ENCODE measurements around the gene LRPPRC. TPM values are rescaled to one million over a fixed set of nuclear protein-coding genes. Genes with fewer than 3 reads are reported as not detected.

LRPPRC gene
- total RNA-seq, 1 donor from 2014 or later, result 214 TPM

- Histone ChIP-seq H3K4me2 (no peak overlapping the region), H3K4me3 (no peak overlapping the region), H3K9ac (no peak overlapping the region), H3K27ac (no peak overlapping the region), H3K79me2 (ENCODE audit: low read depth) (no peaks in the 10 kb centered on the region), H2AFZ (replicated peaks) (peak overlapping the region; percentile 54), H3F3A (ENCODE audit: low read depth) (peaks cover 14% of the 10 kb centered on the region), H3K36me3 (no peaks in the 10 kb centered on the region), H4K20me1 (ENCODE audit: low read depth) (no peaks in the 10 kb centered on the region), H3K4me1 (peaks cover 20% of the 10 kb centered on the region), H3K9me3 (ENCODE audit: low read depth) (no peaks in the 10 kb centered on the region), H3K27me3 (no peaks in the 10 kb centered on the region)
- DNase-seq (ENCODE audit: low spot score), result no peak
- H3K9me3 Mint-ChIP-seq, result no peaks in the 10 kb centered on the region
- TF ChIP-seq EZH2phosphoT487 (IDR thresholded peaks at IDR 0.05) (no peak), CTCF (IDR thresholded peaks at IDR 0.05) (no peak), EZH2 (IDR thresholded peaks at IDR 0.05) (no peak)
- no peaks in the 10 kb centered on the region for H3K36me3 Mint-ChIP-seq
- peaks cover 4% of the 10 kb centered on the region for H3K27me3 Mint-ChIP-seq (ENCODE audit: insufficient read depth, low read depth)
- H3K4me3 Mint-ChIP-seq, result no peak overlapping the region
- H3K27ac Mint-ChIP-seq, result no peak overlapping the region
- H3K4me1 Mint-ChIP-seq, result peaks cover 23% of the 10 kb centered on the region
Measured at GRCh38 chr2:44040365-44040764, 44.6 kb upstream of the LRPPRC start.

- Histone ChIP-seq H3K9ac (no peak overlapping the region), H3K27me3 (no peaks in the 10 kb centered on the region), H3K4me3 (no peak overlapping the region), H3K4me1 (peaks cover 20% of the 10 kb centered on the region), H3F3A (ENCODE audit: low read depth) (peaks cover 14% of the 10 kb centered on the region), H4K20me1 (ENCODE audit: low read depth) (no peaks in the 10 kb centered on the region), H3K36me3 (no peaks in the 10 kb centered on the region), H3K4me2 (peak overlapping the region; percentile 70), H3K9me3 (ENCODE audit: low read depth) (no peaks in the 10 kb centered on the region), H3K79me2 (ENCODE audit: low read depth) (no peaks in the 10 kb centered on the region), H3K27ac (peak overlapping the region; percentile 46), H2AFZ (replicated peaks) (no peak overlapping the region)
- Mint-ChIP-seq H3K4me3 (no peak overlapping the region), H3K4me1 (peaks cover 23% of the 10 kb centered on the region), H3K27me3 (ENCODE audit: insufficient read depth, low read depth) (peaks cover 6% of the 10 kb centered on the region), H3K9me3 (no peaks in the 10 kb centered on the region), H3K36me3 (no peaks in the 10 kb centered on the region), H3K27ac (no peak overlapping the region)
- DNase-seq (ENCODE audit: low spot score), result peak; percentile 70
- TF ChIP-seq EZH2phosphoT487 (IDR thresholded peaks at IDR 0.05), result no peak
- TF ChIP-seq EZH2 (IDR thresholded peaks at IDR 0.05), result no peak
- no peak for TF ChIP-seq CTCF (IDR thresholded peaks at IDR 0.05)
Measured at GRCh38 chr2:44038277-44038676, 42.5 kb upstream of the LRPPRC start.

- no peaks in the 10 kb centered on the region for H3K9me3 Mint-ChIP-seq
- Histone ChIP-seq H3K9me3 (ENCODE audit: low read depth) (no peaks in the 10 kb centered on the region), H3K4me2 (peak overlapping the region; percentile 70), H3K79me2 (ENCODE audit: low read depth) (no peaks in the 10 kb centered on the region), H2AFZ (replicated peaks) (peak overlapping the region; percentile 55), H4K20me1 (ENCODE audit: low read depth) (no peaks in the 10 kb centered on the region), H3K27me3 (no peaks in the 10 kb centered on the region), H3K9ac (no peak overlapping the region), H3K4me3 (peak overlapping the region; percentile 2), H3K27ac (no peak overlapping the region), H3K36me3 (no peaks in the 10 kb centered on the region), H3F3A (ENCODE audit: low read depth) (peaks cover 14% of the 10 kb centered on the region), H3K4me1 (peaks cover 20% of the 10 kb centered on the region)
- DNase-seq (ENCODE audit: low spot score), result peak; percentile 23
- no peak overlapping the region for H3K27ac Mint-ChIP-seq
- peaks cover 23% of the 10 kb centered on the region for H3K4me1 Mint-ChIP-seq
- no peaks in the 10 kb centered on the region for H3K36me3 Mint-ChIP-seq
- H3K27me3 Mint-ChIP-seq (ENCODE audit: insufficient read depth, low read depth), result peaks cover 6% of the 10 kb centered on the region
- H3K4me3 Mint-ChIP-seq, result no peak overlapping the region
- TF ChIP-seq CTCF (IDR thresholded peaks at IDR 0.05), result no peak
- TF ChIP-seq EZH2phosphoT487 (IDR thresholded peaks at IDR 0.05), result no peak
- no peak for TF ChIP-seq EZH2 (IDR thresholded peaks at IDR 0.05)
Measured at GRCh38 chr2:44037221-44037620, 41.4 kb upstream of the LRPPRC start.

Measured in neural progenitor cell (in vitro differentiated cells).